ENCODE data around the gene CYCS.

Gene CYCS

DNA sequence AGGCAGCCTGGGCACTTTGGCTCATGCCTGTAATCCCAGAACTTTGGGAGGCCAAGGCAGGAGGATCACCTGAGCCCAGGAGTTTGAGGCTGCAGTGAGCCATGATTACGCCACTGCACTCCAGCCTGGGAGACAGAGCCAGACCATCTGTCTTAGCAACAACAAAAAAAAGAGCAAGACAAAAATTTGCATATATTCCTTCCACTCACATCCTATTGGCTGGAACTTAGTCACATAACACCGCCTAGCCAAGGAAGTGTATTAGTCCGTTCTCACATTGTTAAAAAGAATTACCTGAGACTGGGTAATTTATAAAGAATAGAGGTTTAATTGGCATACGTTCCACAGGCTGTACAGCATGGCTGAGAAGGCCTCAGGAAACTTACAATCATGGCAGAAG, 43.0 kb downstream of the CYCS start:
- TF ChIP-seq CEBPB (IDR thresholded peaks at IDR 0.05), result peak; percentile 34; the same call in 1 of the 2 replicates

DNA sequence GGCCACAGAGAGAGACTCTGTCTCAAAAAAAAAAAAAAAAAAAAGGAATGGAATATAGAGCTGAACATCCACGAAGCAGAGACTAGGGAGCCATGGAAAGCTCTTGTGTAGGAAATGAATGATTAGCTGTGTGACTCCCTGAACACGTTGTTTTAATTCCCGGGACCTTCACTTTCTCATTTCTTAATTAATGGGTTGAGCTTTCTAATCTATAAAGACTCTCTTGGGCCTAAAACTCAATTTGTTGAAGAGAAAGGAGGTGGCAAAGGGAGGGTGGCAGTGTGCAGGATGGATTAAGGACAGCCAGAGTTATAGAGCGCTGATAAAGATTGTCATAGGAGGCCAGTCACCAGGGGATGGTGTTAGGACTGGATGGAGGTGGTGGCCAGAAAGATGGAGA, 48.0 kb downstream of the CYCS start:
- TF ChIP-seq TAF1 (IDR thresholded peaks at IDR 0.05; ENCODE audit: low read depth), result no peak
- TF ChIP-seq CEBPB (IDR thresholded peaks at IDR 0.05), result no peak
- TF ChIP-seq, protein P1, sequence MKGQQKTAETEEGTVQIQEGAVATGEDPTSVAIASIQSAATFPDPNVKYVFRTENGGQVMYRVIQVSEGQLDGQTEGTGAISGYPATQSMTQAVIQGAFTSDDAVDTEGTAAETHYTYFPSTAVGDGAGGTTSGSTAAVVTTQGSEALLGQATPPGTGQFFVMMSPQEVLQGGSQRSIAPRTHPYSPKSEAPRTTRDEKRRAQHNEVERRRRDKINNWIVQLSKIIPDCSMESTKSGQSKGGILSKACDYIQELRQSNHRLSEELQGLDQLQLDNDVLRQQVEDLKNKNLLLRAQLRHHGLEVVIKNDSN (IDR thresholded peaks at IDR 0.05), result no peak
- TF ChIP-seq TCF12 (IDR thresholded peaks at IDR 0.05; ENCODE audit: low read depth), result no peak
- no peak for TF ChIP-seq RAD21 (IDR thresholded peaks at IDR 0.05; ENCODE audit: low read depth)
- no peak for TF ChIP-seq TEAD4 (IDR thresholded peaks at IDR 0.05)
- TF ChIP-seq FOXM1 (IDR thresholded peaks at IDR 0.05; ENCODE audit: borderline replicate concordance, low read depth), result no peak
- TF ChIP-seq EP300 (IDR thresholded peaks at IDR 0.05; ENCODE audit: borderline replicate concordance), result no peak
- TF ChIP-seq EGR1 (IDR thresholded peaks at IDR 0.05), result no peak
- no peak for TF ChIP-seq CREB1 (IDR thresholded peaks at IDR 0.05; ENCODE audit: low read depth)
- TF ChIP-seq, protein P2, sequence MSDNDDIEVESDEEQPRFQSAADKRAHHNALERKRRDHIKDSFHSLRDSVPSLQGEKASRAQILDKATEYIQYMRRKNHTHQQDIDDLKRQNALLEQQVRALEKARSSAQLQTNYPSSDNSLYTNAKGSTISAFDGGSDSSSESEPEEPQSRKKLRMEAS (IDR thresholded peaks at IDR 0.05), result no peak
- TF ChIP-seq, protein P3, sequence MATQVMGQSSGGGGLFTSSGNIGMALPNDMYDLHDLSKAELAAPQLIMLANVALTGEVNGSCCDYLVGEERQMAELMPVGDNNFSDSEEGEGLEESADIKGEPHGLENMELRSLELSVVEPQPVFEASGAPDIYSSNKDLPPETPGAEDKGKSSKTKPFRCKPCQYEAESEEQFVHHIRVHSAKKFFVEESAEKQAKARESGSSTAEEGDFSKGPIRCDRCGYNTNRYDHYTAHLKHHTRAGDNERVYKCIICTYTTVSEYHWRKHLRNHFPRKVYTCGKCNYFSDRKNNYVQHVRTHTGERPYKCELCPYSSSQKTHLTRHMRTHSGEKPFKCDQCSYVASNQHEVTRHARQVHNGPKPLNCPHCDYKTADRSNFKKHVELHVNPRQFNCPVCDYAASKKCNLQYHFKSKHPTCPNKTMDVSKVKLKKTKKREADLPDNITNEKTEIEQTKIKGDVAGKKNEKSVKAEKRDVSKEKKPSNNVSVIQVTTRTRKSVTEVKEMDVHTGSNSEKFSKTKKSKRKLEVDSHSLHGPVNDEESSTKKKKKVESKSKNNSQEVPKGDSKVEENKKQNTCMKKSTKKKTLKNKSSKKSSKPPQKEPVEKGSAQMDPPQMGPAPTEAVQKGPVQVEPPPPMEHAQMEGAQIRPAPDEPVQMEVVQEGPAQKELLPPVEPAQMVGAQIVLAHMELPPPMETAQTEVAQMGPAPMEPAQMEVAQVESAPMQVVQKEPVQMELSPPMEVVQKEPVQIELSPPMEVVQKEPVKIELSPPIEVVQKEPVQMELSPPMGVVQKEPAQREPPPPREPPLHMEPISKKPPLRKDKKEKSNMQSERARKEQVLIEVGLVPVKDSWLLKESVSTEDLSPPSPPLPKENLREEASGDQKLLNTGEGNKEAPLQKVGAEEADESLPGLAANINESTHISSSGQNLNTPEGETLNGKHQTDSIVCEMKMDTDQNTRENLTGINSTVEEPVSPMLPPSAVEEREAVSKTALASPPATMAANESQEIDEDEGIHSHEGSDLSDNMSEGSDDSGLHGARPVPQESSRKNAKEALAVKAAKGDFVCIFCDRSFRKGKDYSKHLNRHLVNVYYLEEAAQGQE (IDR thresholded peaks at IDR 0.05; ENCODE audit: low read depth), result no peak
- TF ChIP-seq YY1 (IDR thresholded peaks at IDR 0.05; ENCODE audit: low read depth), result no peak

DNA sequence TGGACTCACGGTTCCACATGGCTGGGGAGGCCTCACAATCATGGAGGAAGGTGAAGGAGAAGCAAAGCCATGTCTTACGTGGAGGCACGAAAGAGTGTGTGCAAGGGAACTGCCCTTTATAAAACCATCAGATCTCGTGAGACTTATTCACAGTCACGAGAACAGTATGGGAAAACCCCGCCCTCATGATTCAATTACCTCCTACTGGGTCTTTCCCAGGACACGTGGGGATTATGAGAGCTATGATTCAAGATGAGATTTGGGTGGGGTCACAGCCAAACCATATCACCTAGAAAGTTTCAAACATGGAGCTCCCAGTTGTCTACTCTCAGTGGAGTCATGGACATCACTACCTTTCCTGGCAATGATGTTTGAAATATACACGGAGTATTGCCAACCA, 49.6 kb downstream of the CYCS start:
- TF ChIP-seq CREB1 (IDR thresholded peaks at IDR 0.05; ENCODE audit: low read depth), result no peak
- no peak for TF ChIP-seq RAD21 (IDR thresholded peaks at IDR 0.05; ENCODE audit: low read depth)
- no peak for TF ChIP-seq TAF1 (IDR thresholded peaks at IDR 0.05; ENCODE audit: low read depth)
- TF ChIP-seq, protein P1 (IDR thresholded peaks at IDR 0.05), result no peak
- no peak for TF ChIP-seq TCF12 (IDR thresholded peaks at IDR 0.05; ENCODE audit: low read depth)
- no peak for TF ChIP-seq YY1 (IDR thresholded peaks at IDR 0.05; ENCODE audit: low read depth)
- TF ChIP-seq TEAD4 (IDR thresholded peaks at IDR 0.05), result no peak
- TF ChIP-seq EGR1 (IDR thresholded peaks at IDR 0.05), result no peak
- TF ChIP-seq, protein P2 (IDR thresholded peaks at IDR 0.05), result no peak
- TF ChIP-seq EP300 (IDR thresholded peaks at IDR 0.05; ENCODE audit: borderline replicate concordance), result no peak
- no peak for TF ChIP-seq NFIC (IDR thresholded peaks at IDR 0.05)
- TF ChIP-seq, protein P3 (IDR thresholded peaks at IDR 0.05; ENCODE audit: low read depth), result no peak
- TF ChIP-seq ZBTB7A (IDR thresholded peaks at IDR 0.05; ENCODE audit: low read depth), result no peak
- TF ChIP-seq CEBPB (IDR thresholded peaks at IDR 0.05), result no peak
- no peak for TF ChIP-seq FOXM1 (IDR thresholded peaks at IDR 0.05; ENCODE audit: borderline replicate concordance, low read depth)

DNA sequence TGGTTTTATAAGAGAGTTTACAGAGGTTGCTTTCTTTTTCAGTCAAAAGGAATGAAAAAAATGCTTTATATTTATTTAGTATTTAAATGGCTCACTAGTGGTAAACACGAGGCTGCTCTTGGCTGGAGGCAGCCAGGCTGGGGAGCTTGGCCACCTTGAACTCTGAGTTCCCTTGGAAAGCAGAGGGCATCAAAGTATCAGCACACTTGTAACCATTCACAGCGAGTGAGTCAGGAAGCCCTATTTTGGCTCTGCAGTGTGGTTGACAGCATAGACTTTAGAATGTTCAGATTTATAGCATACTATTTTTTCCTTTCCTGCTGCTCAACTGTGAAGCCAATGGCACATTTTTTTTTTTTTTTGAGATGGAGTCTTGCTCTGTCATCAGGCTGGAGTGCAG, 51.6 kb downstream of the CYCS start:
- TF ChIP-seq CREB1 (IDR thresholded peaks at IDR 0.05; ENCODE audit: low read depth) (no peak), TAF1 (IDR thresholded peaks at IDR 0.05; ENCODE audit: low read depth) (no peak), EP300 (IDR thresholded peaks at IDR 0.05; ENCODE audit: borderline replicate concordance) (no peak), FOXM1 (IDR thresholded peaks at IDR 0.05; ENCODE audit: borderline replicate concordance, low read depth) (no peak), EGR1 (IDR thresholded peaks at IDR 0.05) (no peak), CEBPB (IDR thresholded peaks at IDR 0.05) (no peak)
- TF ChIP-seq, protein P1 (IDR thresholded peaks at IDR 0.05), result no peak

All from Ishikawa (cell line).